Measurements from ENCODE around the gene GADD45B.

GRCh38 chr19:2527171-2527570, 51.2 kb downstream of the GADD45B start:
- TF ChIP-seq CTCF (conservative IDR thresholded peaks at IDR 0.05 in 1 of 2, IDR thresholded peaks at IDR 0.05 in 1 of 2; ENCODE audit: low read depth in 1 of 2, low read length in 2 of 2) (no peak), EZH2 (IDR thresholded peaks at IDR 0.05; ENCODE audit: low read length, missing control alignments) (no peak)

All from fibroblast of lung (primary cell).